Measurements from ENCODE around the gene ZNF219. TPM values are rescaled to one million over a fixed set of nuclear protein-coding genes. Genes with fewer than 3 reads are reported as not detected.
A peak's percentile ranks its signal among the peaks of the same experiment; 100 is the strongest.

Gene ZNF219
- total and polyA plus RNA-seq, 2 of the 13 experiments (the other 11 are each of a cell fraction or from before 2014, with no cell fraction given): 34.5 to 36.6 TPM

- TF ChIP-seq ZNF207 (IDR thresholded peaks at IDR 0.05; ENCODE audit: borderline replicate concordance) (no peak), THAP9 (CRISPR knock-in tag; IDR thresholded peaks at IDR 0.05; ENCODE audit: borderline replicate concordance) (0 out of 2 replicates have a peak, but pooled peaks have one; percentile 15), ZNF34 (CRISPR knock-in tag; IDR thresholded peaks at IDR 0.05; ENCODE audit: borderline replicate concordance) (no peak), ZBTB3 (CRISPR knock-in tag; IDR thresholded peaks at IDR 0.05; ENCODE audit: borderline replicate concordance, low read depth) (no peak), KLF13 (CRISPR knock-in tag; IDR thresholded peaks at IDR 0.05) (no peak), CEBPG (CRISPR knock-in tag; IDR thresholded peaks at IDR 0.05) (peak; percentile 99), HNRNPH1 (optimal IDR thresholded peaks at IDR 0.05; ENCODE audit: low read depth, low read length) (no peak), ZNF619 (CRISPR knock-in tag; IDR thresholded peaks at IDR 0.05) (no peak), TARDBP (CRISPR knock-in tag; IDR thresholded peaks at IDR 0.05) (peak; percentile 68; the same call in 1 of the 2 replicates), SOX5 (CRISPR knock-in tag; IDR thresholded peaks at IDR 0.05; ENCODE audit: borderline replicate concordance) (peak; percentile 57; the same call in 1 of the 2 replicates), FOXM1 (CRISPR knock-in tag; IDR thresholded peaks at IDR 0.05) (no peak), FOSL1 (CRISPR knock-in tag; IDR thresholded peaks at IDR 0.05; ENCODE audit: borderline replicate concordance) (no peak), ZNF674 (CRISPR knock-in tag; IDR thresholded peaks at IDR 0.05; ENCODE audit: low read depth) (no peak), ATF7-NPFF (CRISPR knock-in tag; IDR thresholded peaks at IDR 0.05; ENCODE audit: low read depth) (no peak), PHF8 (CRISPR knock-in tag; IDR thresholded peaks at IDR 0.05) (no peak), SIN3B (IDR thresholded peaks at IDR 0.05; ENCODE audit: low read length) (no peak), MAX (IDR thresholded peaks at IDR 0.05) (no peak), ZNF773 (CRISPR knock-in tag; IDR thresholded peaks at IDR 0.05; ENCODE audit: borderline replicate concordance) (no peak), ELF3 (CRISPR knock-in tag; IDR thresholded peaks at IDR 0.05) (no peak; the same call in 1 of the 2 replicates), ZXDC (CRISPR knock-in tag; IDR thresholded peaks at IDR 0.05) (no peak), ZNF224 (CRISPR knock-in tag; IDR thresholded peaks at IDR 0.05) (no peak), SNAI1 (CRISPR knock-in tag; IDR thresholded peaks at IDR 0.05; ENCODE audit: borderline replicate concordance) (no peak), RAD21 (CRISPR knock-in tag; IDR thresholded peaks at IDR 0.05) (no peak), ZBTB49 (CRISPR knock-in tag; IDR thresholded peaks at IDR 0.05; ENCODE audit: borderline replicate concordance) (no peak)
Measured at GRCh38 chr14:21043974-21044618, 54.4 kb downstream of the ZNF219 start (continued).

Measured in HepG2 (cell line).